Progenitor cell of endocrine pancreas (in vitro differentiated cells): Measurements from ENCODE around the gene PLIN5. TPM values are rescaled to one million over a fixed set of nuclear protein-coding genes. Genes with fewer than 3 reads are reported as not detected.

Experiments used
- DNase-seq: peaks from one replicate; pipeline ENCODE4 v3.0.0; 2021; ENCODE audit warnings: low spot score; ENCODE audit not compliant: unreplicated experiment
- H3K27ac Mint-ChIP-seq: 2 replicates; pipeline ENCODE4 v1.8.0; 2021; ENCODE audit warnings: mild to moderate bottlenecking, moderate library complexity, mixed read lengths
- H3K27me3 Mint-ChIP-seq: 2 replicates; pipeline ENCODE4 v1.8.0; 2021; ENCODE audit warnings: mixed read lengths
- H3K36me3 Mint-ChIP-seq: 2 replicates; pipeline ENCODE4 v1.8.0; 2022; ENCODE audit warnings: mixed read lengths; ENCODE audit not compliant: insufficient read depth
- H3K4me1 Mint-ChIP-seq: 2 replicates; pipeline ENCODE4 v1.8.0; 2021; ENCODE audit warnings: low read depth, mixed read lengths
- H3K4me3 Mint-ChIP-seq: 2 replicates; pipeline ENCODE4 v1.8.0; 2021; ENCODE audit warnings: low read depth, mild to moderate bottlenecking, moderate library complexity, mixed read lengths
- H3K9me3 Mint-ChIP-seq: 2 replicates; pipeline ENCODE4 v1.8.0; 2021; ENCODE audit warnings: low read depth, mixed read lengths
- CTCF ChIP-seq: fragments of 200-600 bp; sonication (generic); IDR thresholded peaks from one replicate; pipeline ENCODE4 v1.5.0; 2021; ENCODE audit warnings: antibody characterized with exemption, mild to moderate bottlenecking; ENCODE audit not compliant: unreplicated experiment
- total RNA-seq: library from RNA; stranded (reverse); gene quantifications from 2 replicates; pipeline ENCODE4 v1.2.1, GENCODE V29; 2021

Gene PLIN5
- total RNA-seq, 1 donor from 2014 or later: 8.1 TPM

DNA sequence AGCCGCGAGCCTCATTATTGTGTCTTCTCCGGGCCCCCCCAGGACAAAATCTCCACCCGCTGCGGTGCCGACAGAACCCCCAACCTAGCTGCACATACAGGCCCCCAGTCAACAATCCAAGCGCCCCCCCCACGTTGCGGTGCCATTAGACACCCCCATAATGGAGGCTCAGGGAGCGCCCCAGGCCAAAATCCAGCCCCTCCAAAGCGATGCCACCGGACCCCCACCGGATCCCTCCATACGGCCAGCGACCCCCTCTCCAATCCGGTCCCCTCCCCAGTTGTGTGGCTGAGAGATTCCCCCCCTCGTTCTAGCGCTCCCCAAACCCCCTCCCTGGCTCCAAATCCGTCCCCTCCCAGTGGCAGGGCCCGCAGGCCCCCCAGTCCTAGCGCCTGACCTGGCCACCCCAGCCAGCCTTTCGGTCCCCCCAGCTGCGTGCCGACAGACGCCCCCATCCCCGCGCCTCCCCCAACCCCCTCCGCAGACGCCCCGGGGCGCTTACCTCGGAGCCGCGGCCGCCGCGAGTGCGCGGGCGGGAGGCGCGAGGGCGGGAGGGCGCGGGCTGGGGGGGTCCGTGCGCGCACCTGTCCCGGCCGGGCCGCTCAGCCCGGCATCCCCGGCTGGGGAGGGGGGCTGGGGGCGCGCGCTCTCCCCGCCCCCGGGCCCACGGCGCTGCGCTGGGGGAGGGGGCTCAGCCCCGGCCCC lies 46.1 kb upstream of the PLIN5 start:
- peak overlapping the region; percentile 73 for H3K4me3 Mint-ChIP-seq
- H3K36me3 Mint-ChIP-seq: no peaks in the 10 kb centered on the region
- H3K27ac Mint-ChIP-seq: no peak overlapping the region
- H3K27me3 Mint-ChIP-seq: peaks cover 28% of the 10 kb centered on the region
- no peak for DNase-seq
- no peaks in the 10 kb centered on the region for H3K9me3 Mint-ChIP-seq
- peaks cover 3% of the 10 kb centered on the region for H3K4me1 Mint-ChIP-seq
- no peak for TF ChIP-seq CTCF

GRCh38 chr19:4580021-4580901 lies 45.2 kb upstream of the PLIN5 start:
- no peaks in the 10 kb centered on the region for H3K9me3 Mint-ChIP-seq
- DNase-seq: no peak
- peaks cover 22% of the 10 kb centered on the region for H3K27me3 Mint-ChIP-seq
- peak overlapping the region; percentile 74 for H3K4me3 Mint-ChIP-seq
- no peak overlapping the region for H3K27ac Mint-ChIP-seq
- H3K36me3 Mint-ChIP-seq: no peaks in the 10 kb centered on the region
- H3K4me1 Mint-ChIP-seq: peaks cover 4% of the 10 kb centered on the region
- peak; percentile 44 for TF ChIP-seq CTCF

DNA sequence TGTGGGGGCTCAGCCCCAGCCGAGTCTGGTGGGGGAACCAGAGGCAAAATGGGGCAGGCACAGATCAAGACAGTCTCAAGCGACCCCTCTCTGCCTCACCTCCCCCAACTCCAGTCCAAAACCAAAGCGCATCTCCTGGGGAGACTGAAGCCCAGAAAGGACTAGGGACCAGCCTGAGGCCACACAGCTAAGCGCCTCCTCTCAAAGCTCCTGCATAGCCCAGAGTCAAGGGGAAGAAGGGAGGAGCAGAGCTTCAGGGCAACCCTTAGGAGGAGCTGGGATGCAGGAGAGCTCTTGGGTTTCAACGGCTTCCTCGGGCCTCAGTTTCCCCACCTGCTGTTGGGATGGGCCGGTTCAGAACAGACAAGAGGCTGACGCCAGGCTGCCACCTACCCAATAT lies 44.4 kb upstream of the PLIN5 start:
- DNase-seq: no peak
- peaks cover 19% of the 10 kb centered on the region for H3K27me3 Mint-ChIP-seq

DNA sequence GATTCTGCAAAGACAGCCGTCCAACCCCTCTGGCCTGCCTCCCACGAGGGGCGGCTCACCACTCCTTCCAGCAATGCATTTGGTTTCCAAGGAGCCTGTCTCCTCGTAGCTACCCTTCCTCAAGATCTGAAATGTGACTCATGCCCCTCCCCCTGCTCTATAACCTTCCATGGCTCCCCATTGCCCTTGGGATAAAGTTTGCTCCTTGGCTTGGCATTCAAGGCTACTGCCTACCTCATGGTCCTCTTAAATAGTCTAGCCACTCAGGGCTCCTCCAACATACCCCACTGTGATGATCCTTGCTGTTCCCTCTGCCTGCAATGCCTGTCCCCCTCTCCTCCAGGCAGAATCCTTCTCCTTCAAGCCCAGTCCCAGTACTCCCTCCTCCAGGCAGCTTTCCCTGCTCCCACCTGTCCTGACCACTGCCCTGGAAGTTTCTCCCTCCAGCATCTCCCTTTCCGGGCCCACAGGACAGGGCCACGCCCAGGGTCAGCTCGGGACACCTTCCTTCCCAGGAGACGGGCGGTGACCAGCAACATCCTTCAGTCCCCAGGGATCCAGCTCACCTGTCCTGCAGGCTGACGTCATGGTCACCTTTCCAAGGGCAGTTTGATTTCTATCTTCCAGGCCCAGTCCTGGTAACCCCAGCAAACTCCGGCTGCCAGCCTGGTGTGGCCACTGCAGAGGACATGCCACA lies 43.7 kb upstream of the PLIN5 start:
- no peaks in the 10 kb centered on the region for H3K9me3 Mint-ChIP-seq
- TF ChIP-seq CTCF: no peak
- H3K36me3 Mint-ChIP-seq: no peaks in the 10 kb centered on the region
- H3K27ac Mint-ChIP-seq: no peak overlapping the region
- DNase-seq: no peak
- peaks cover 19% of the 10 kb centered on the region for H3K27me3 Mint-ChIP-seq
- peak overlapping the region; percentile 35 for H3K4me3 Mint-ChIP-seq
- H3K4me1 Mint-ChIP-seq: peaks cover 4% of the 10 kb centered on the region

More for the DNA sequence above, 44.4 kb upstream of the PLIN5 start:
- Mint-ChIP-seq H3K36me3 (no peaks in the 10 kb centered on the region), H3K4me1 (peaks cover 4% of the 10 kb centered on the region), H3K9me3 (no peaks in the 10 kb centered on the region), H3K4me3 (peak overlapping the region; percentile 74), H3K27ac (no peak overlapping the region)
- TF ChIP-seq CTCF: no peak
